Smooth muscle cell of bladder (primary cell): ENCODE data around the gene EMILIN2. TPM values are rescaled to one million over a fixed set of nuclear protein-coding genes. Genes with fewer than 3 reads are reported as not detected.

Experiments used
- total RNA-seq: library from RNA; depleted of rRNA; stranded (reverse); fragments of >200 nt; gene quantifications from 2 replicates; pipeline ENCODE4 v1.2.3, GENCODE V29; 2014

The EMILIN2 gene
- 26.5 and 28.4 TPM in 2 replicates for total RNA-seq

DNA sequence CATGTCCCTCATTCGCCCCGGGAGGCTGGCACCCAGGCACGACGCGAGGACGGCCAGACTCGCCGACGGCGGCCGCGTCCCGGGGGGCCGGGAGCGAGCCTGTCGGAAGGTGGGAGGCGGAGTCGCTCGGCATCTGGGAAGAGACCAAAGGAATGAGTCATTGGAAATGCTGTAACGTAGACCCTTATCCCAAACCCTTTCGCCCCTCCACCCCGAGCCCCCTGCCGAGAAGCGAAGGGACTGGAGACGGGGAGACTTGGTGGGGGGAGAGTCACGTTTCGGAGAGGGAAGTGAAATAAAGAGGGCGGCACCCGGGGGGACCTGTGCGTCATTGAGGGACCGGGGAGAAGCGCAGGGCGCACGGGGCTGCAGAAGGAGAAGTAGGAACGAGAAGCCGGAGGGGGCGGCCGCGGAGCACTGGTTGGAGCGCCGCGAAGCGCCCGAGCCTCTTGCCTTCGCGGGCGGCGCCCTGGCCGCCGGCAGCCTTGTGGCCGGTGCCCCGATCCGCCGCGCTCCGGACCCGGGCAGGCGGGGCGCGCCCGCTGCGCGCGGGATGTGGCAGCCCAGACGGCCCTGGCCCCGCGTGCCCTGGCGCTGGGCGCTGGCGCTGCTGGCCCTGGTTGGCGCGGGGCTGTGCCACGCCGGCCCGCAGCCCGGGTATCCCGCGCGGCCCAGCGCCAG is at the start of gene EMILIN2:
Gene EMILIN2, plus strand, starts transcription at position 371 of the 681 bp plus-strand sequence. Its CDS starts 183 bp downstream, at position 554.

Other genes starting within 250 kb of the EMILIN2 start
- 79.2 and 97.0 TPM in 2 replicates for gene SMCHD1, start 191.3 kb upstream of the EMILIN2 start, total RNA-seq
- gene LPIN2, start 166.1 kb downstream of the EMILIN2 start, total RNA-seq: 33.9 and 37.8 TPM in 2 replicates